ENCODE measurements around the gene ABCD4.

GRCh38 chr14:74239848-74240793, 62.6 kb downstream of the ABCD4 start:
- TF ChIP-seq, protein P1, sequence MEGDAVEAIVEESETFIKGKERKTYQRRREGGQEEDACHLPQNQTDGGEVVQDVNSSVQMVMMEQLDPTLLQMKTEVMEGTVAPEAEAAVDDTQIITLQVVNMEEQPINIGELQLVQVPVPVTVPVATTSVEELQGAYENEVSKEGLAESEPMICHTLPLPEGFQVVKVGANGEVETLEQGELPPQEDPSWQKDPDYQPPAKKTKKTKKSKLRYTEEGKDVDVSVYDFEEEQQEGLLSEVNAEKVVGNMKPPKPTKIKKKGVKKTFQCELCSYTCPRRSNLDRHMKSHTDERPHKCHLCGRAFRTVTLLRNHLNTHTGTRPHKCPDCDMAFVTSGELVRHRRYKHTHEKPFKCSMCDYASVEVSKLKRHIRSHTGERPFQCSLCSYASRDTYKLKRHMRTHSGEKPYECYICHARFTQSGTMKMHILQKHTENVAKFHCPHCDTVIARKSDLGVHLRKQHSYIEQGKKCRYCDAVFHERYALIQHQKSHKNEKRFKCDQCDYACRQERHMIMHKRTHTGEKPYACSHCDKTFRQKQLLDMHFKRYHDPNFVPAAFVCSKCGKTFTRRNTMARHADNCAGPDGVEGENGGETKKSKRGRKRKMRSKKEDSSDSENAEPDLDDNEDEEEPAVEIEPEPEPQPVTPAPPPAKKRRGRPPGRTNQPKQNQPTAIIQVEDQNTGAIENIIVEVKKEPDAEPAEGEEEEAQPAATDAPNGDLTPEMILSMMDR (tag by site-specific recombination; IDR thresholded peaks at IDR 0.05), result no peak
- TF ChIP-seq ZNF776 (tag by site-specific recombination; IDR thresholded peaks at IDR 0.05; ENCODE audit: borderline replicate concordance) (no peak), ZNF354C (tag by site-specific recombination; IDR thresholded peaks at IDR 0.05; ENCODE audit: borderline replicate concordance, low read depth) (no peak), ZBTB1 (tag by site-specific recombination; IDR thresholded peaks at IDR 0.05) (no peak), ZNF138 (tag by site-specific recombination; IDR thresholded peaks at IDR 0.05; ENCODE audit: borderline replicate concordance) (no peak), SALL2 (tag by site-specific recombination; IDR thresholded peaks at IDR 0.05; ENCODE audit: borderline replicate concordance) (no peak), ZNF518A (tag by site-specific recombination; conservative IDR thresholded peaks at IDR 0.05; ENCODE audit: low read depth) (no peak), ZNF548 (tag by site-specific recombination; IDR thresholded peaks at IDR 0.05) (no peak), ZNF174 (tag by site-specific recombination; IDR thresholded peaks at IDR 0.05) (no peak), ZNF391 (tag by site-specific recombination; IDR thresholded peaks at IDR 0.05; ENCODE audit: borderline replicate concordance, low read depth) (no peak), ZBTB8A (tag by site-specific recombination; IDR thresholded peaks at IDR 0.05) (no peak)
- TF ChIP-seq, protein P2, sequence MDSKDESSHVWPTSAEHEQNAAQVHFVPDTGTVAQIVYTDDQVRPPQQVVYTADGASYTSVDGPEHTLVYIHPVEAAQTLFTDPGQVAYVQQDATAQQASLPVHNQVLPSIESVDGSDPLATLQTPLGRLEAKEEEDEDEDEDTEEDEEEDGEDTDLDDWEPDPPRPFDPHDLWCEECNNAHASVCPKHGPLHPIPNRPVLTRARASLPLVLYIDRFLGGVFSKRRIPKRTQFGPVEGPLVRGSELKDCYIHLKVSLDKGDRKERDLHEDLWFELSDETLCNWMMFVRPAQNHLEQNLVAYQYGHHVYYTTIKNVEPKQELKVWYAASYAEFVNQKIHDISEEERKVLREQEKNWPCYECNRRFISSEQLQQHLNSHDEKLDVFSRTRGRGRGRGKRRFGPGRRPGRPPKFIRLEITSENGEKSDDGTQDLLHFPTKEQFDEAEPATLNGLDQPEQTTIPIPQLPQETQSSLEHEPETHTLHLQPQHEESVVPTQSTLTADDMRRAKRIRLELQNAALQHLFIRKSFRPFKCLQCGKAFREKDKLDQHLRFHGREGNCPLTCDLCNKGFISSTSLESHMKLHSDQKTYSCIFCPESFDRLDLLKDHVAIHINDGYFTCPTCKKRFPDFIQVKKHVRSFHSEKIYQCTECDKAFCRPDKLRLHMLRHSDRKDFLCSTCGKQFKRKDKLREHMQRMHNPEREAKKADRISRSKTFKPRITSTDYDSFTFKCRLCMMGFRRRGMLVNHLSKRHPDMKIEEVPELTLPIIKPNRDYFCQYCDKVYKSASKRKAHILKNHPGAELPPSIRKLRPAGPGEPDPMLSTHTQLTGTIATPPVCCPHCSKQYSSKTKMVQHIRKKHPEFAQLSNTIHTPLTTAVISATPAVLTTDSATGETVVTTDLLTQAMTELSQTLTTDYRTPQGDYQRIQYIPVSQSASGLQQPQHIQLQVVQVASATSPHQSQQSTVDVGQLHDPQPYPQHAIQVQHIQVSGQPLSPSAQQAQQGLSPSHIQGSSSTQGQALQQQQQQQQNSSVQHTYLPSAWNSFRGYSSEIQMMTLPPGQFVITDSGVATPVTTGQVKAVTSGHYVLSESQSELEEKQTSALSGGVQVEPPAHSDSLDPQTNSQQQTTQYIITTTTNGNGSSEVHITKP (tag by site-specific recombination; IDR thresholded peaks at IDR 0.05), result no peak
- TF ChIP-seq, protein P3, sequence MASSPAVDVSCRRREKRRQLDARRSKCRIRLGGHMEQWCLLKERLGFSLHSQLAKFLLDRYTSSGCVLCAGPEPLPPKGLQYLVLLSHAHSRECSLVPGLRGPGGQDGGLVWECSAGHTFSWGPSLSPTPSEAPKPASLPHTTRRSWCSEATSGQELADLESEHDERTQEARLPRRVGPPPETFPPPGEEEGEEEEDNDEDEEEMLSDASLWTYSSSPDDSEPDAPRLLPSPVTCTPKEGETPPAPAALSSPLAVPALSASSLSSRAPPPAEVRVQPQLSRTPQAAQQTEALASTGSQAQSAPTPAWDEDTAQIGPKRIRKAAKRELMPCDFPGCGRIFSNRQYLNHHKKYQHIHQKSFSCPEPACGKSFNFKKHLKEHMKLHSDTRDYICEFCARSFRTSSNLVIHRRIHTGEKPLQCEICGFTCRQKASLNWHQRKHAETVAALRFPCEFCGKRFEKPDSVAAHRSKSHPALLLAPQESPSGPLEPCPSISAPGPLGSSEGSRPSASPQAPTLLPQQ (tag by site-specific recombination; IDR thresholded peaks at IDR 0.05), result no peak

Measured in HEK293 (cell line).